H54 (cell line): Measurements from ENCODE around the gene AAK1.
"Not testable (repeated sequence)": the region's sequence is repeated elsewhere in the genome, so short reads cannot be mapped to it uniquely, and the experiment has no call there.

Source experiments
- DNase-seq: peaks from one replicate; pipeline ENCODE4 v3.0.0; 2011; ENCODE audit warnings: low spot score, mixed read lengths; ENCODE audit not compliant: insufficient read length
- FAIRE-seq: peaks from 3 replicates; lab custom pipeline; 2011; peaks lifted over from hg19 to GRCh38; lab: Jason Lieb, UNC
- POLR2A ChIP-seq: IDR thresholded peaks from 2 replicates; pipeline ENCODE4 v1.6.1; 2011; ENCODE audit warnings: low read depth, mild to moderate bottlenecking, low read length

AAK1 gene

GRCh38 chr2:69628325-69629021 is 15.1 kb downstream of the AAK1 start:
- DNase-seq (no peak), FAIRE-seq (no peak)
- no peak for TF ChIP-seq POLR2A

- no peak for FAIRE-seq
- no peak for DNase-seq
- no peak for TF ChIP-seq POLR2A
Observed at GRCh38 chr2:69625078-69625795, 18.3 kb downstream of the AAK1 start.

GRCh38 chr2:69624611-69625010 is 18.9 kb downstream of the AAK1 start:
- TF ChIP-seq POLR2A = no peak
- DNase-seq = no peak

GRCh38 chr2:69624131-69624530 is 19.4 kb downstream of the AAK1 start:
- no peak for FAIRE-seq
- TF ChIP-seq POLR2A = no peak
- no peak for DNase-seq

More at GRCh38 chr2:69624611-69625010, 18.9 kb downstream of the AAK1 start:
- FAIRE-seq = no peak

GRCh38 chr2:69623236-69623635 is 20.3 kb downstream of the AAK1 start:
- TF ChIP-seq POLR2A = no peak
- DNase-seq = no peak
- no peak for FAIRE-seq

GRCh38 chr2:69622805-69623204 is 20.7 kb downstream of the AAK1 start:
- DNase-seq, FAIRE-seq: not testable (repeated sequence)

- FAIRE-seq, DNase-seq: not testable (repeated sequence)
Observed at GRCh38 chr2:69622017-69622540, 21.5 kb downstream of the AAK1 start.

- DNase-seq (no peak), FAIRE-seq (no peak)
Observed at GRCh38 chr2:69621440-69621839, 22.1 kb downstream of the AAK1 start.

GRCh38 chr2:69620870-69621269 is 22.7 kb downstream of the AAK1 start:
- FAIRE-seq = no peak
- TF ChIP-seq POLR2A = no peak
- no peak for DNase-seq

More at GRCh38 chr2:69621440-69621839, 22.1 kb downstream of the AAK1 start:
- TF ChIP-seq POLR2A = no peak

- no peak for TF ChIP-seq POLR2A
- FAIRE-seq = no peak
- DNase-seq = no peak
Observed at GRCh38 chr2:69619725-69620124, 23.8 kb downstream of the AAK1 start.

- no peak for DNase-seq
- no peak for TF ChIP-seq POLR2A
- FAIRE-seq = no peak
Observed at GRCh38 chr2:69618362-69618761, 25.2 kb downstream of the AAK1 start.

- no peak for TF ChIP-seq POLR2A
- FAIRE-seq = no peak
- DNase-seq = no peak
Observed at GRCh38 chr2:69617744-69618143, 25.8 kb downstream of the AAK1 start.

- no peak for DNase-seq
- TF ChIP-seq POLR2A = no peak
- FAIRE-seq = no peak
Observed at GRCh38 chr2:69616755-69617154, 26.8 kb downstream of the AAK1 start.

GRCh38 chr2:69615969-69616368 is 27.6 kb downstream of the AAK1 start:
- no peak for TF ChIP-seq POLR2A
- FAIRE-seq (no peak), DNase-seq (no peak)

- DNase-seq = no peak
- no peak for FAIRE-seq
- no peak for TF ChIP-seq POLR2A
Observed at GRCh38 chr2:69615078-69615625, 28.4 kb downstream of the AAK1 start.
